Astrocyte (in vitro differentiated cells and primary cell): ENCODE measurements around the gene CPNE7. TPM values are rescaled to one million over a fixed set of nuclear protein-coding genes. Genes with fewer than 3 reads are reported as not detected.

ENCODE experiments used
- DNase-seq: peaks from one replicate; pipeline ENCODE4 v3.0.0-alpha.2; 2010; ENCODE audit warnings: low read depth
- FAIRE-seq: peaks from 2 replicates; lab custom pipeline; 2011; peaks lifted over from hg19 to GRCh38; lab: Jason Lieb, UNC
- H2AFZ ChIP-seq: 2 replicates; pipeline ENCODE4 v1.6.0; 2012; ENCODE audit warnings: low read depth, low read length, inconsistent platforms
- H3K27ac ChIP-seq: 2 replicates; pipeline ENCODE4 v1.5.1; 2011; ENCODE audit warnings: low read depth, low read length, inconsistent platforms
- H3K27me3 ChIP-seq: 2 replicates; pipeline ENCODE4 v1.6.0; 2011; ENCODE audit warnings: low read length, inconsistent platforms; ENCODE audit not compliant: insufficient read depth
- H3K36me3 ChIP-seq: 2 replicates; pipeline ENCODE4 v1.5.1; 2011; ENCODE audit warnings: low read length, inconsistent platforms; ENCODE audit not compliant: insufficient read depth
- H3K4me1 ChIP-seq: 2 replicates; pipeline ENCODE4 v1.5.1; 2011; ENCODE audit warnings: low read length, inconsistent platforms; ENCODE audit not compliant: insufficient read depth
- H3K4me2 ChIP-seq: 2 replicates; pipeline ENCODE4 v1.6.0; 2012; ENCODE audit warnings: low read length, inconsistent platforms
- H3K4me3 ChIP-seq: 2 replicates; pipeline ENCODE4 v1.5.1; 2011; ENCODE audit warnings: low read depth, mild to moderate bottlenecking, low read length, inconsistent platforms; ENCODE audit not compliant: insufficient read depth
- H3K79me2 ChIP-seq: 2 replicates; pipeline ENCODE4 v1.6.0; 2012; ENCODE audit warnings: mild to moderate bottlenecking, low read length, inconsistent platforms; ENCODE audit not compliant: insufficient read depth
- H3K9ac ChIP-seq: 2 replicates; pipeline ENCODE4 v1.6.0; 2012; ENCODE audit warnings: mild to moderate bottlenecking, low read length, inconsistent platforms
- H3K9me3 ChIP-seq: 2 replicates; pipeline ENCODE4 v1.5.1; 2012; ENCODE audit warnings: low read depth, mild to moderate bottlenecking, low read length, inconsistent platforms; ENCODE audit not compliant: insufficient read depth
- H4K20me1 ChIP-seq: 2 replicates; pipeline ENCODE4 v1.6.0; 2012; ENCODE audit warnings: low read length, inconsistent platforms; ENCODE audit not compliant: insufficient read depth
- H3K27ac Mint-ChIP-seq: one replicate; pipeline ENCODE4 v1.8.0; 2021; ENCODE audit warnings: mild to moderate bottlenecking, mixed read lengths; ENCODE audit not compliant: unreplicated experiment
- H3K27me3 Mint-ChIP-seq: one replicate; pipeline ENCODE4 v1.8.0; 2021; ENCODE audit warnings: low read depth, mixed read lengths; ENCODE audit not compliant: unreplicated experiment
- H3K36me3 Mint-ChIP-seq: one replicate; pipeline ENCODE4 v1.8.0; 2021; ENCODE audit warnings: low read depth, mixed read lengths; ENCODE audit not compliant: unreplicated experiment
- H3K4me1 Mint-ChIP-seq: one replicate; pipeline ENCODE4 v1.8.0; 2021; ENCODE audit warnings: low read depth, mixed read lengths; ENCODE audit not compliant: unreplicated experiment
- H3K4me3 Mint-ChIP-seq: one replicate; pipeline ENCODE4 v1.8.0; 2021; ENCODE audit warnings: mild to moderate bottlenecking, moderate library complexity, mixed read lengths; ENCODE audit not compliant: unreplicated experiment
- H3K9me3 Mint-ChIP-seq: one replicate; pipeline ENCODE4 v1.8.0; 2021; ENCODE audit warnings: mild to moderate bottlenecking, mixed read lengths; ENCODE audit not compliant: unreplicated experiment
- EZH2 ChIP-seq: IDR thresholded peaks from 2 replicates; pipeline ENCODE4 v1.6.1; 2012; ENCODE audit warnings: mild to moderate bottlenecking, low read length, inconsistent platforms; ENCODE audit not compliant: insufficient read depth
- total RNA-seq: library from RNA; stranded (reverse); gene quantifications from 2 replicates; pipeline ENCODE4 v1.2.1, GENCODE V29; 2021
- TF ChIP-seq, protein P1 (sequence below): IDR thresholded peaks from 2 replicates; pipeline ENCODE4 v1.5.1; 2011; ENCODE audit warnings: low read depth, mild to moderate bottlenecking, inconsistent platforms, low read length, moderate library complexity; ENCODE audit not compliant: insufficient read depth

The CPNE7 gene
- total RNA-seq, 1 donor from 2014 or later = 7.5 TPM

DNA sequence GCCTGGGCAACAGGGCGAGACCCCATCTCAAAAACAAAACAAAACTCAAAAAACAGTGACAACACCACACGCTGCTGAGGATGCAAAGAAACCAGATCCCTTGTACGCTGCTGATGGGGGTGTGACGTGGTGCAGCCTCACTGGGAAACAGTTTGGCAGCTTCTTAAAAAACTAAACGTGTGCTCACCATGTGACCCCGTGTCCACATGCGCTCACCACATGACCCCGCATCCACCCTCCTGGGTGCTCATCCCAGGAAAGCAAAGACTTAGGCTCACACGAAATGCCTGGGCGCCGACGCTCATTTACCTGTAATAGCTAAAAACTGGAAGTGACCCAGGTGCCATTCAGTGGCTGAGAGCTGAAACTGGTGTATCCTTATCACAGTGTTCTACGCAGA lies 35.0 kb upstream of the CPNE7 start:
- H3K4me3 Mint-ChIP-seq = no peak overlapping the region
- no peak overlapping the region for H3K27ac Mint-ChIP-seq
- Histone ChIP-seq H2AFZ (no peak overlapping the region), H3K4me1 (peaks cover 14% of the 10 kb centered on the region), H3K79me2 (peaks cover 32% of the 10 kb centered on the region), H3K27ac (no peak overlapping the region), H3K4me2 (no peak overlapping the region), H3K9me3 (no peaks in the 10 kb centered on the region), H3K9ac (no peak overlapping the region), H3K36me3 (peaks cover 16% of the 10 kb centered on the region), H4K20me1 (peaks cover 64% of the 10 kb centered on the region), H3K4me3 (no peak overlapping the region), H3K27me3 (no peaks in the 10 kb centered on the region)
- no peaks in the 10 kb centered on the region for H3K9me3 Mint-ChIP-seq
- no peak for TF ChIP-seq EZH2
- TF ChIP-seq, protein P1, sequence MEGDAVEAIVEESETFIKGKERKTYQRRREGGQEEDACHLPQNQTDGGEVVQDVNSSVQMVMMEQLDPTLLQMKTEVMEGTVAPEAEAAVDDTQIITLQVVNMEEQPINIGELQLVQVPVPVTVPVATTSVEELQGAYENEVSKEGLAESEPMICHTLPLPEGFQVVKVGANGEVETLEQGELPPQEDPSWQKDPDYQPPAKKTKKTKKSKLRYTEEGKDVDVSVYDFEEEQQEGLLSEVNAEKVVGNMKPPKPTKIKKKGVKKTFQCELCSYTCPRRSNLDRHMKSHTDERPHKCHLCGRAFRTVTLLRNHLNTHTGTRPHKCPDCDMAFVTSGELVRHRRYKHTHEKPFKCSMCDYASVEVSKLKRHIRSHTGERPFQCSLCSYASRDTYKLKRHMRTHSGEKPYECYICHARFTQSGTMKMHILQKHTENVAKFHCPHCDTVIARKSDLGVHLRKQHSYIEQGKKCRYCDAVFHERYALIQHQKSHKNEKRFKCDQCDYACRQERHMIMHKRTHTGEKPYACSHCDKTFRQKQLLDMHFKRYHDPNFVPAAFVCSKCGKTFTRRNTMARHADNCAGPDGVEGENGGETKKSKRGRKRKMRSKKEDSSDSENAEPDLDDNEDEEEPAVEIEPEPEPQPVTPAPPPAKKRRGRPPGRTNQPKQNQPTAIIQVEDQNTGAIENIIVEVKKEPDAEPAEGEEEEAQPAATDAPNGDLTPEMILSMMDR = no peak
- H3K4me1 Mint-ChIP-seq = no peaks in the 10 kb centered on the region
- H3K36me3 Mint-ChIP-seq = peaks cover 14% of the 10 kb centered on the region
- DNase-seq (no peak), FAIRE-seq (no peak)
- no peaks in the 10 kb centered on the region for H3K27me3 Mint-ChIP-seq

DNA sequence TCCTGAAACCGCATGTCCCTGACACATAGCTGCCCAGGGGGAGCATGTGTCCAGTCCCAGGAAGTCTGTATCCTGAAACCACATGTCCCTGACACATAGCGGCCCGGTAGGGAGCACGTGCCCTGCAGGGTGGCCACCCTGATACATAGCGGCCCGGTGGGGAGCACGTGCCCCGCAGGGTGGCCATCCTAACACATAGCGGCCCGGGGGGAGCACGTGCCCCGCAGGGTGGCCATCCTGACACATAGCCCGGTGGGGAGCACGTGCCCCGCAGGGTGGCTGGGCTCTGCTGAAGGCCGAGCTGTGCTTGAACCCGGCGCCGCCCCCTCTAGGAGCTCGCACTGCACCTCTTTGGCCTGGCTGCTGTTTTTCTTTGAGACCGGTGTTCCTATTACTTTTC lies 33.8 kb upstream of the CPNE7 start:
- H3K4me3 Mint-ChIP-seq = no peak overlapping the region
- DNase-seq = no peak
- no peak overlapping the region for H3K4me2 ChIP-seq
- H3K79me2 ChIP-seq = peaks cover 23% of the 10 kb centered on the region
- no peaks in the 10 kb centered on the region for H3K9me3 ChIP-seq
- no peak overlapping the region for H3K9ac ChIP-seq
- peaks cover 14% of the 10 kb centered on the region for H3K36me3 Mint-ChIP-seq
- H3K27ac ChIP-seq = no peak overlapping the region
- peaks cover 16% of the 10 kb centered on the region for H3K36me3 ChIP-seq
- H3K4me1 ChIP-seq = peaks cover 14% of the 10 kb centered on the region
- no peaks in the 10 kb centered on the region for H3K27me3 Mint-ChIP-seq
- no peak overlapping the region for H3K4me3 ChIP-seq
- TF ChIP-seq, protein P1 = no peak
- no peak for TF ChIP-seq EZH2
- no peak overlapping the region for H3K27ac Mint-ChIP-seq
- H3K4me1 Mint-ChIP-seq = no peaks in the 10 kb centered on the region
- no peaks in the 10 kb centered on the region for H3K27me3 ChIP-seq
- no peak for FAIRE-seq
- H4K20me1 ChIP-seq = peaks cover 55% of the 10 kb centered on the region
- no peaks in the 10 kb centered on the region for H3K9me3 Mint-ChIP-seq
- H2AFZ ChIP-seq = no peak overlapping the region

DNA sequence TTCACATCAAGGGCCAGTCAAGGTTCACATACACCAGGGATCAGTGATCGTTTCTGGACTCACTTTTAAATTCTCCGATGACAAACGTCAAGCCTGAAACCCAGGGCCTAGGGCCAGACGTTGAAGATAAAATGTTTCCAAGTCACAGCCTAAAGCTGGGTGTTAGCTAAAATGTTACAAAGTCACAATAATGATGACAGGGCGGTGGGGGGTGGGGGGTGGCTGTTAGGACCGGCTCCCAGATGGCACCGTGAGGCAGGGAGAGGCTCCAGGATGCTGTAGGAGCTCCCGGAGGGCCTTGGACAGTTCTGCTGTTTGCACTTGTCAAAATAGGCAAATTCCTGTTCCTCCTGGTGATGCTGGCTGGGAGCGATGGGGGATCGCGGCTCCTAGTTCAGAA lies 31.4 kb upstream of the CPNE7 start:
- Histone ChIP-seq H3K4me3 (no peak overlapping the region), H3K4me2 (no peak overlapping the region), H4K20me1 (peaks cover 35% of the 10 kb centered on the region), H3K27me3 (no peaks in the 10 kb centered on the region), H3K9me3 (no peaks in the 10 kb centered on the region), H3K9ac (no peak overlapping the region), H3K27ac (no peak overlapping the region), H3K36me3 (peaks cover 13% of the 10 kb centered on the region), H3K79me2 (peaks cover 7% of the 10 kb centered on the region), H2AFZ (no peak overlapping the region), H3K4me1 (no peaks in the 10 kb centered on the region)
- FAIRE-seq = no peak
- no peaks in the 10 kb centered on the region for H3K27me3 Mint-ChIP-seq
- no peak for DNase-seq
- no peaks in the 10 kb centered on the region for H3K4me1 Mint-ChIP-seq
- H3K9me3 Mint-ChIP-seq = no peaks in the 10 kb centered on the region
- no peak overlapping the region for H3K27ac Mint-ChIP-seq
- no peak overlapping the region for H3K4me3 Mint-ChIP-seq
- TF ChIP-seq, protein P1 = no peak
- H3K36me3 Mint-ChIP-seq = peaks cover 12% of the 10 kb centered on the region
